Measurements from ENCODE around the gene ZNF57. TPM values are rescaled to one million over a fixed set of nuclear protein-coding genes. Genes with fewer than 3 reads are reported as not detected.

ZNF57 gene
- total RNA-seq, 4 donors from 2014 or later: 16.2 to 46.2 (median 23.4) TPM

GRCh38 chr19:2856457-2857050, 44.2 kb upstream of the ZNF57 start:
- Histone ChIP-seq H3K9me3 (peaks cover 52% of the 10 kb centered on the region), H3K36me3 (peaks cover 36% of the 10 kb centered on the region), H3K27me3 (no peaks in the 10 kb centered on the region), H3K4me1 (no peaks in the 10 kb centered on the region), H3K4me3 (no peak overlapping the region), H3K27ac (no peak overlapping the region)
- no peak for DNase-seq (ENCODE audit: low spot score in 2 of 2)
- TF ChIP-seq POLR2A (IDR thresholded peaks at IDR 0.05) (no peak), EP300 (IDR thresholded peaks at IDR 0.05) (no peak), POLR2AphosphoS5 (IDR thresholded peaks at IDR 0.05) (no peak)
- TF ChIP-seq, protein P1, sequence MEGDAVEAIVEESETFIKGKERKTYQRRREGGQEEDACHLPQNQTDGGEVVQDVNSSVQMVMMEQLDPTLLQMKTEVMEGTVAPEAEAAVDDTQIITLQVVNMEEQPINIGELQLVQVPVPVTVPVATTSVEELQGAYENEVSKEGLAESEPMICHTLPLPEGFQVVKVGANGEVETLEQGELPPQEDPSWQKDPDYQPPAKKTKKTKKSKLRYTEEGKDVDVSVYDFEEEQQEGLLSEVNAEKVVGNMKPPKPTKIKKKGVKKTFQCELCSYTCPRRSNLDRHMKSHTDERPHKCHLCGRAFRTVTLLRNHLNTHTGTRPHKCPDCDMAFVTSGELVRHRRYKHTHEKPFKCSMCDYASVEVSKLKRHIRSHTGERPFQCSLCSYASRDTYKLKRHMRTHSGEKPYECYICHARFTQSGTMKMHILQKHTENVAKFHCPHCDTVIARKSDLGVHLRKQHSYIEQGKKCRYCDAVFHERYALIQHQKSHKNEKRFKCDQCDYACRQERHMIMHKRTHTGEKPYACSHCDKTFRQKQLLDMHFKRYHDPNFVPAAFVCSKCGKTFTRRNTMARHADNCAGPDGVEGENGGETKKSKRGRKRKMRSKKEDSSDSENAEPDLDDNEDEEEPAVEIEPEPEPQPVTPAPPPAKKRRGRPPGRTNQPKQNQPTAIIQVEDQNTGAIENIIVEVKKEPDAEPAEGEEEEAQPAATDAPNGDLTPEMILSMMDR (IDR thresholded peaks at IDR 0.05): no peak
- WGBS: 84% methylated on average over 5 of the region's 5 CpGs

GRCh38 chr19:2858864-2859263, 41.9 kb upstream of the ZNF57 start:
- TF ChIP-seq EP300 (IDR thresholded peaks at IDR 0.05): no peak
- no peak for TF ChIP-seq POLR2AphosphoS5 (IDR thresholded peaks at IDR 0.05)
- TF ChIP-seq, protein P1 (IDR thresholded peaks at IDR 0.05): no peak
- TF ChIP-seq POLR2A (IDR thresholded peaks at IDR 0.05): no peak
- H3K9me3 ChIP-seq: peaks cover 34% of the 10 kb centered on the region
- no peaks in the 10 kb centered on the region for H3K4me1 ChIP-seq
- peaks cover 13% of the 10 kb centered on the region for H3K36me3 ChIP-seq
- H3K27ac ChIP-seq: no peak overlapping the region
- 76% methylated on average over 27 of the region's 27 CpGs for WGBS
- H3K27me3 ChIP-seq: no peaks in the 10 kb centered on the region
- no peak for DNase-seq (ENCODE audit: low spot score in 2 of 2)
- no peak overlapping the region for H3K4me3 ChIP-seq

GRCh38 chr19:2863816-2864215, 36.9 kb upstream of the ZNF57 start:
- Histone ChIP-seq H3K4me1 (no peaks in the 10 kb centered on the region), H3K36me3 (no peaks in the 10 kb centered on the region), H3K4me3 (no peak overlapping the region), H3K27ac (no peak overlapping the region), H3K9me3 (peaks cover 4% of the 10 kb centered on the region), H3K27me3 (no peaks in the 10 kb centered on the region)
- no peak for TF ChIP-seq POLR2AphosphoS5 (IDR thresholded peaks at IDR 0.05)
- TF ChIP-seq EP300 (IDR thresholded peaks at IDR 0.05): no peak
- TF ChIP-seq, protein P1 (IDR thresholded peaks at IDR 0.05): no peak
- no peak for TF ChIP-seq POLR2A (IDR thresholded peaks at IDR 0.05)
- 58% methylated on average over 10 of the region's 10 CpGs for WGBS
- no peak for DNase-seq (ENCODE audit: low spot score in 2 of 2)

- Histone ChIP-seq H3K27me3 (no peaks in the 10 kb centered on the region), H3K9me3 (no peaks in the 10 kb centered on the region), H3K4me1 (no peaks in the 10 kb centered on the region), H3K4me3 (no peak overlapping the region), H3K36me3 (no peaks in the 10 kb centered on the region), H3K27ac (no peak overlapping the region)
- WGBS: 33% methylated on average over 12 of the region's 12 CpGs
- TF ChIP-seq, protein P1 (IDR thresholded peaks at IDR 0.05): no peak
- DNase-seq (ENCODE audit: low spot score in 2 of 2): no peak
These were observed 35.2 kb upstream of the ZNF57 start for GRCh38 chr19:2865334-2866100.

DNA sequence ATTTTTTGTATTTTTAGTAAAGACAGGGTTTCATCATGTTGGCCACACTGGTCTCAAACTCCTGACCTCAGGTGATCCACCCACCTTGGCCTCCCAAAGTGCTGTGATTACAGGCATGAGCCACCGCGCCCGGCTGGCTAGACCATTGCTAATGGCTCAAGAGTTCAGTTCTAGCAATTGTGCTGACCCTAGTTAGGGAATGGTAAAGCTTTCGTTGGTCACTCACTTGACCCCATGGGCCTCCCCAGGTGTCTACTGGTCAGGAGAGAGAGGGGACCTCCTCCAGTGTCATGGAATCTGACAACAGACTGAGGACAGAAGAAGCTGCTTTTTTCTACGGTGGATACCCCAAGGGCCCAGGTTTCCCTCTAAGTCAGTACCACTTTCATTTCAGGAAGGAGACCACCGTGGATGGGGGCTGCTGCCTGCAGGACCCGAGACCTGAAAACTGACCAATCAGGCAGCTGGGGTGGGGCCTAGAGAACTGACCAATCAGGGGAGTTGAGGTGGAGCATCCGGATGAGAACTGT, 34.2 kb upstream of the ZNF57 start:
- TF ChIP-seq, protein P1 (IDR thresholded peaks at IDR 0.05): no peak
- no peak for TF ChIP-seq EP300 (IDR thresholded peaks at IDR 0.05)
- no peak for TF ChIP-seq POLR2AphosphoS5 (IDR thresholded peaks at IDR 0.05)
- no peak for TF ChIP-seq POLR2A (IDR thresholded peaks at IDR 0.05)
- no peak overlapping the region for H3K27ac ChIP-seq
- no peak overlapping the region for H3K4me3 ChIP-seq

More for the DNA sequence above, 34.2 kb upstream of the ZNF57 start:
- DNase-seq (ENCODE audit: low spot score in 2 of 2): no peak
- no peaks in the 10 kb centered on the region for H3K9me3 ChIP-seq
- WGBS: 94% methylated on average over 6 of the region's 8 CpGs
- no peaks in the 10 kb centered on the region for H3K4me1 ChIP-seq
- no peaks in the 10 kb centered on the region for H3K27me3 ChIP-seq
- H3K36me3 ChIP-seq: no peaks in the 10 kb centered on the region
